NCI-H524 treated with DMSO at 0.1 percent for 48 hours (cell line): Measurements from ENCODE around the gene APOE.
A peak's percentile ranks its signal among the peaks of the same experiment; 100 is the strongest.
"Not testable (repeated sequence)": the region's sequence is repeated elsewhere in the genome, so short reads cannot be mapped to it uniquely, and the experiment has no call there.

ENCODE experiments used
- DNase-seq: peaks from one replicate; lab custom pipeline; 2025; lab: John Stamatoyannopoulos, UW

The APOE gene

GRCh38 chr19:44911896-44912295 lies 6.3 kb downstream of the APOE start:
- not testable (repeated sequence) for DNase-seq

GRCh38 chr19:44912854-44913253 lies 7.3 kb downstream of the APOE start:
- no peak for DNase-seq

DNA sequence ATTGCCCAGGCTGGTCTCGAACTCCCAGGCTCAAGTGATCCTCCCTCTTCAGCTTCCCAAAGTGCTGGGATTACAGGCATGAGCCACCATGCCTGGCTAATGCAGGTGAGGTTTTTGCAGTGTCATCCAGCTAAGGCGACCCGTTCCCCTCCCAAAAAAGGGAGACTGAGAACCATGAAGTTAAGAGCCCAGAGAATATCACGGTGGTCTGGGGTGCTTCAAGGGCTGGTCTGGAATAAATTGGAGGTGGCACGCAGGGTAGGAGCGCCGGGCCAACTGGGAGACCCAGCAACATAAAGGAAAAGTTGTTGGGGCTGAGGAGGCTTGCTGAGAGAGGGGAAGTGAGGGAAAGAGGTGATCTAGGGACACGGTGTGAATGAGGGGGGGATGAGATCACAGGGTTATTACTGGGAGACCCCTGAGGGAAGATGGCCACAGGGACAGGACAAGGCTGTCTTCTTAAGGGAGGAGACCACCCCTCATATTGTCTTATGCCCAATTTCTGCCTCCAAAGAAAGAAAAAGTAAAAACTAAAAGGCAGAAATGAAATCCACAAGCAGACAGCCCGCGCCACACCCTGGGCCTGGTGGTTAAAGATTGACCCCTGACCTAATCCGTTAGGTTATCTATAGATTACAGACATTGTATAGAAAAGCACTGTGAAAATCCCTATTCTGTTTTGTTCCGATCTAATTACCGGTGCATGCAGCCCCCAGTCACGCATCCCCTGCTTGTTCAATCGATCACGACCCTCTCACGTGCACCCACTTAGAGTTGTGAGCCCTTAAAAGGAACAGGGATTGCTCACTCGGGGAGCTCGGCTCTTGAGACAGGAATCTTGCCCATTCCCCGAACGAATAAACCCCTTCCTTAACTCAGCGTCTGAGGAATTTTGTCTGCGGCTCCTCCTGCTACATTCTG lies 8.2 kb downstream of the APOE start:
- DNase-seq: not testable (repeated sequence)

DNA sequence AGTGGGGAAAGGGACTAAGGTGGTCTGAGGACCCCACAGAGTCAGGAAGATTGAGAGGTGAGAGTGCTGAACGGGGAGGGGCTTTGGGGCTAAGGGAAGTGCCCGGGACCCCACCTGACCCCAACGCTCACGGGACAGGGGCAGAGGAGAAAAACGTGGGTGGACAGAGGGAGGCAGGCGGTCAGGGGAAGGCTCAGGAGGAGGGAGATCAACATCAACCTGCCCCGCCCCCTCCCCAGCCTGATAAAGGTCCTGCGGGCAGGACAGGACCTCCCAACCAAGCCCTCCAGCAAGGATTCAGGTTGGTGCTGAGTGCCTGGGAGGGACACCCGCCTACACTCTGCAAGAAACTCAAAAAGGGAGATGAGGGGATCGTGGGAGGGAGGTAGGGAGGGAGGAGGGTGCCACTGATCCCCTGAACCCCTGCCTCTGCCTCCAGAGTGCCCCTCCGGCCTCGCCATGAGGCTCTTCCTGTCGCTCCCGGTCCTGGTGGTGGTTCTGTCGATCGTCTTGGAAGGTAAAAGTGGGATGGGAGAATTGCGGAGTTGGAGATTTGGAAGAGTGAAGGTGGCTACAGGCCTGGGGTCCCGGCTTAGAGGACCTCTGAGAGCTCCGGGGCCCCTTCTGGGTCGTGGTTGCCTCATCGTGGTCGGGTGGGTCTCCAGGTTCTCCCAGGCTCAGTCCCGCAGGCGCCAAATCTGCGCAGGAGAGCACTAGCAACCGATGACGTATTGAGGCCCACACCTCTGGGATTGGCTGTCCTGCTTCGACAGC lies 9.0 kb downstream of the APOE start, which contains the start of gene APOC1:
Gene APOC1 (plus strand): TSS at position 176 of the 774 bp plus-strand sequence. CDS start 284 bp downstream, at position 460.
- DNase-seq: peak; percentile 27

- no peak for DNase-seq
Measured at GRCh38 chr19:44924243-44924725, 18.7 kb downstream of the APOE start.

- no peak for DNase-seq
Measured at GRCh38 chr19:44925114-44925891, 19.7 kb downstream of the APOE start.

- not testable (repeated sequence) for DNase-seq
Measured at GRCh38 chr19:44926245-44927077, 20.9 kb downstream of the APOE start.

- no peak for DNase-seq
Measured at GRCh38 chr19:44927746-44928145, 22.1 kb downstream of the APOE start.

DNA sequence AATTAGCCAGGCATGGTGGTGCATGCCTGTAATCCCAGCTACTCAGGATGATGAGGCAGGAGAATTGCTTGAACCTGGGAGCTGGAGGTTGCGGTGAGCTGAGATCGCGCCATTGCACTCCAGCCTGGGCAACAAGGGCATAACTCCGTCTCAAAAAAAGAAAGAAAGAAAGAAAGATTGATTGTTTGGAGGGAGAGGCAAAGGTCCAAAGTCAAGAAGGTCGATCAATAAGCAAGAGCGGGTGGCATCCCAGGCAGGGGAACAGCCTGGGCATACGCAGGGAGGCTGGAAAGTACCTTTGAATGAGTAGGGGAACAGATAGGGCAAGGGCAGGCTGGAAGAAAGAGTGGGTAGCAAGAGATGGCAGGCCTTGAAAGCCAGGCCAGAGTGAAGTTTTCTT lies 24.5 kb downstream of the APOE start:
- no peak for DNase-seq

DNA sequence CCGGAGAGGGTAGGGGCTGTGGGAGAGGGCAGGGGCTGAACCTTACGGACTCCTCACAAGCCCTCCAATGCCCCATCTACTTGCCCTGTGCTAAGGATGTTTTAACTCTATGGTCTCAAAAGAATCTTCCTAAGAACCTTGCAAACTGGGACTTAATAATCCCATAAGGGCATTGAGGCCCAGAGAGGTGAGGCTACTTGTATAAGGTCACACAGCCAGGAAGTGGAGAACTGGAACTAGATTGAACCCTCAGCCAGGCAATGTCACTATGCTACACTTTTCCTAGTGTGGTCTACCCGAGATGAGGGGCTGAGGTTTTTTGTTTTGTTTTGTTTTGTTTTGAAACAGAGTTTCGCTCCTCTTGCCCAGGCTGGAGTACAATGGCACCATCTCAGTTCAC lies 25.9 kb downstream of the APOE start:
- DNase-seq: no peak

GRCh38 chr19:44939668-44940067 lies 34.1 kb downstream of the APOE start:
- no peak for DNase-seq

DNA sequence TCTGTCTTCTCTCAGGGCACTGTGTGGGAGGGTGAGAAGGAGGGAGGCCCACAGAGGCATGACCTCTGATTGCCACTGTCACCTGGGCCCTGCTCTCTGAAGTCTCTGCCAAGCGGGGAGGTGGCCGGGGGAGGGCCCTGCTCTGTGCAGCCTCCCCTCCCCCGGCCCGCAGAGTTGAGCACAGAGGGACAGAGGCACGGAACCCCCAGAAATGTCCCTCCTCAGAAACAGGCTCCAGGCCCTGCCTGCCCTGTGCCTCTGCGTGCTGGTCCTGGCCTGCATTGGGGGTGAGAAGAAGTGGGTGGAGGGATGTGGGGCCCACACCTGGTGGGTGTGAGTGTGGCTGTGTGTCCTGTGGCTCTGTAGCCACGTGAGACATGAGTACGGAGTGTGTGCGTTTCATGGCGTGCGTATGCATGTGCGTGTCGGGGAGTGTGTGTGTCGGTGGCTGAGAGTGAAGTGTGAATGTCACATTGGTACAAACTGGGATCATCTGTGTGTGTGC lies 36.5 kb downstream of the APOE start, which contains the start of gene APOC4:
Gene APOC4 (plus strand): TSS at position 171 of the 505 bp plus-strand sequence. CDS start 41 bp downstream, at position 212.
- no peak for DNase-seq

- DNase-seq: no peak
Measured at GRCh38 chr19:44943801-44944249, 38.2 kb downstream of the APOE start.

- DNase-seq: no peak
Measured at GRCh38 chr19:44947041-44947581, 41.5 kb downstream of the APOE start.

DNA sequence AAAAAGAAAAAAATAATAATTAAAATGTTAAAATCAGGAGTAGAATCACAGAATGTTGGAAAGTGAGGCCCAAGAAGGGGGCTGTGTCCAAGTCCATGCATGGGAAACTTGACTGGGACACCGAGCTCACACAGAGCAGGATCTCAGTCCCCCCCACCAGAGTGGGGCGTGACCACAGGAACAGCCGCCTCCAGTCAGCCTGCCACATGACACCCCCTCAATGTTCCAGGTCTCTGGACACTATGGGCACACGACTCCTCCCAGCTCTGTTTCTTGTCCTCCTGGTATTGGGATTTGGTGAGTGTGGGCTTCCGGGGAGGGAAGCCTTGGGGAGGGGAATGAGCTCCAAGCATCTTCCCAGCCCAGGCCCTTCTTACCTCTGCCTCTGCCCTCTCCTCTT lies 42.6 kb downstream of the APOE start:
- no peak for DNase-seq

DNA sequence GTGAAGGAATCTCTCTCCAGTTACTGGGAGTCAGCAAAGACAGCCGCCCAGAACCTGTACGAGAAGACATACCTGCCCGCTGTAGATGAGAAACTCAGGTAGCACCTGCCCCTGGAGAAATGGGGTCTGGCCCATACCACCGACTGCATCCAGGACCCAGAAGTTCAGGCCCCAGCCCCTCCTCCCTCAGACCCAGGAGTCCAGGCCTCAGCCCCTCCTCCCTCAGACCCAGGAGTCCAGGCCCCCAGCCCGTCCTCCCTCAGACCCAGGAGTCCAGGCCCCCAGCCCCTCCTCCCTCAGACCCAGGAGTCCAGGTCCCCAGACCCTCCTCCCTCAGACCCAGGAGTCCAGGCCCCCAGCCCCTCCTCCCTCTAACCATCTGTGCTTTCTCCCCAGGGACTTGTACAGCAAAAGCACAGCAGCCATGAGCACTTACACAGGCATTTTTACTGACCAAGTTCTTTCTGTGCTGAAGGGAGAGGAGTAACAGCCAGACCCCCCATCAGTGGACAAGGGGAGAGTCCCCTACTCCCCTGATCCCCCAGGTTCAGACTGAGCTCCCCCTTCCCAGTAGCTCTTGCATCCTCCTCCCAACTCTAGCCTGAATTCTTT lies 43.3 kb downstream of the APOE start:
- DNase-seq: no peak

DNA sequence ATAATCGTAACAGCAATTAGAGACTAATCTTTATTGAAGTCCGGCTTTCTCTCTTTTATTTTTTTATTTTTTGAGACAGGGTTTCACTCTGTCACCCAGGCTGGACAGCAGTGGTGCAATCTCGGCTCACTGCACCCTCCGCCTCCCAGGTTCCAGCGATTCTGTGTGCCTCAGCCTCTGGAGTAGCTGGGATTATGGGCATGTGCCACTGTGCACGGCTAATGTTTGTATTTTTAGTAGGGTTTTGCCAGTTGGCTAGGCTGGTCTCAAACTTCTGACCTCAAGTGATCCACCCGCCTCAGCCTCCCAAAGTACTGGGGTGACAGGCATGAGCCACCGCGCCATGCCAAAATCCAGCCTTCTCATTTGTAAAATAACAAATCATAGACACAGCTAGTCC lies 44.0 kb downstream of the APOE start:
- DNase-seq: no peak

DNA sequence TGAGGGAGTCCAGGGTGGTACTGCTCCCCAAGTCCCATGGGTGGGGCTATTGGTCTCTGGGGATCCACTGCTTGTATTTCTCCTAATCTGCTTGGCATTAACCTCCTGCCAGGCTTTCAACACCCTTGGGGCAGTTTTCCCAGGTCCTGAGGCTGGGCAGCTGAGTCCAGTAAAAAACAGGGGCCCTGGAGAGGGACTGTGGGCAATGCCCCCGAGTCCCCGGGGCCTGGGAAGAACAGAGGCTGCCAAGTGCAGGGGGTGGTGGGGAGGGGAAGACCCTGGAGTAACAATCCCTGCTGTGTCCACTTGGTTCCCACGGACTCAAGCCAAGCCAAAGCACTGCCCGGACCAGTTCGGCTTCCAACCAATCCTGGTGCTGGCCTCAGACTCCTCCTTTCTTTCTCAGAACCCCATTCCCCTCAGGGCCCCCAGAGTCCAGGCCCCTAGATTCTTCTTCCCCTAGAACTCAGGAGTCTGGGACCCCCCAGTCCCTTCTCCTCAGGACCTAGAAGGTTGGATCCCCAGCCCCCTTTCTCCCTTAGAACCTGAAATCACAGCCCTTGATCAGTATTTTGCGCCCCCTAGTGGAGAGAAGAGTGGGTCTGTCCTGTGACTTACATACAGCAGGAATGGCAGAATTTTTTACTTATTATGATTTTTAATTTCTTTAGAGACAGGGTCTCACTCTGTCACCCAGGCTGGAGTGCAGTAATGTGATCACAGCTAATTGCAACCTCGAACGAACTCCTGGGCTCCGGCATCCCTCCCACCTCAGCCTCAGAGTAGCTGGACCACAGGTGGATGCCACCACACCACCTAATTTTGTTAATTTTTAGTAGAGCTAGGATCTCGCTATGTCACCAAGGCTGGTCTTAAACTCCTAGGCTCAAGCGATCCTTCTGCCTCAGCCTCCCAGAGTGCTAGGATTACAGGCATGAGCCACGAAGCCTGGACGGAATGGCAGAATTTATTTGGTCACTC lies 45.9 kb downstream of the APOE start:
- peak; percentile 0 for DNase-seq

DNA sequence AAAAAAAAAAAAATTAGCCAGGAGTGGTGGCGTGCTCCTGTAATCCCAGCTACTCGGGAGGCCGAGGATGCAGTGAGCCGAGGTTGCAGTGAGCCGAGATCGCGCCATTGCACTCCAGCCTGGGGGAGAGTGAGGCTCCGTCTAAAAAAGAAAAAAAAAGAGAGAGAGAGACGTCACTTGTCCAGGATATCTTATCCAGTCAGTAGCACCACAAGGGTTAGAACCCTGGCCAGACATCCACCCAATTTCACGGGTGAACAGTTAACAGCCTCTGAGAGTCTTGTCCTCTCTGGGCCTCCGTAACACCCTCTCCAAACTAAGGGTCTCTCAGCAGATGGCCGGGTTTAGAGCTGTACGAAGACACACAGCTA lies 48.7 kb downstream of the APOE start:
- DNase-seq: no peak
